ENCODE results near the gene C19orf25.

- TF ChIP-seq CTCF (conservative IDR thresholded peaks at IDR 0.05; ENCODE audit: low read depth, low read length) (no peak), EZH2 (IDR thresholded peaks at IDR 0.05; ENCODE audit: borderline replicate concordance, low read depth, low read length, poor library complexity, severe bottlenecking) (no peak)
Measured at GRCh38 chr19:1427221-1427920, 51.6 kb downstream of the C19orf25 start.
